DND-41 (cell line): ENCODE measurements around the gene PIGX.

ENCODE experiments used
- CTCF ChIP-seq: IDR thresholded peaks from 2 replicates; pipeline ENCODE4 v1.5.1; 2012; ENCODE audit warnings: borderline replicate concordance, low read length, moderate library complexity, mild to moderate bottlenecking; ENCODE audit not compliant: poor library complexity, severe bottlenecking; ENCODE audit errors: extremely low read depth
- EZH2 ChIP-seq: IDR thresholded peaks from 3 replicates; pipeline ENCODE4 v1.6.1; 2012; ENCODE audit warnings: borderline replicate concordance, low read depth, mild to moderate bottlenecking, moderate library complexity, low read length, inconsistent platforms; ENCODE audit not compliant: severe bottlenecking

GRCh38 chr3:196726788-196727675 lies 14.9 kb downstream of the PIGX start:
- no peak for TF ChIP-seq CTCF
- TF ChIP-seq EZH2: no peak
